ENCODE measurements around the gene KRR1. TPM values are rescaled to one million over a fixed set of nuclear protein-coding genes. Genes with fewer than 3 reads are reported as not detected.
A peak's percentile ranks its signal among the peaks of the same experiment; 100 is the strongest.

Gene KRR1
- polyA plus RNA-seq, 1 of the 3 experiments (the other 2 are of a cell fraction): 13.8 TPM

GRCh38 chr12:75507086-75507485 is 4.3 kb downstream of the KRR1 start (continued):
- TF ChIP-seq CTCF (IDR thresholded peaks at IDR 0.05) (no peak), CHD2 (IDR thresholded peaks at IDR 0.05; ENCODE audit: low read length, partially characterized antibody) (no peak), TEAD4 (IDR thresholded peaks at IDR 0.05; ENCODE audit: borderline replicate concordance, insufficient read depth) (no peak), RCOR1 (IDR thresholded peaks at IDR 0.05; ENCODE audit: low read length) (no peak), RAD21 (IDR thresholded peaks at IDR 0.05; ENCODE audit: low read length) (no peak), RFX5 (IDR thresholded peaks at IDR 0.05; ENCODE audit: low read length) (no peak)

GRCh38 chr12:75505706-75506312 is 5.6 kb downstream of the KRR1 start:
- H3K79me2 ChIP-seq (ENCODE audit: insufficient read depth): peaks cover 83% of the 10 kb centered on the region
- H3K9me2 ChIP-seq: no peaks in the 10 kb centered on the region
- H3K27me3 ChIP-seq (ENCODE audit: insufficient read depth): no peaks in the 10 kb centered on the region
- POLR2A ChIA-PET: no interaction called here
- WGBS (ENCODE audit: low lambda C conversion rate): 87% methylated on average over 2 of the region's 2 CpGs
- no peaks in the 10 kb centered on the region for H3K9me3 ChIP-seq
- peak overlapping the region in 1 of 2 experiments; percentile 32; a peak in 1 of 4 replicates for H3K27ac ChIP-seq (ENCODE audit: low read depth in 2 of 2, low read length in 1 of 2)
- H3K9ac ChIP-seq: no peak overlapping the region; the same call in 1 of the 2 replicates
- H2AFZ ChIP-seq (ENCODE audit: low read depth): no peak overlapping the region
- peaks cover 73 to 76% of the 10 kb centered on the region in 2 experiments for H3K36me3 ChIP-seq (replicated peaks in 1 of 2; ENCODE audit: control insufficient read depth in 1 of 2, insufficient read depth in 2 of 2, low read length in 1 of 2)
- H3K4me2 ChIP-seq: no peak overlapping the region
- DNase-seq: no peak
- peaks cover 67% of the 10 kb centered on the region for H3F3A ChIP-seq (replicated peaks; ENCODE audit: insufficient read depth)
- TF ChIP-seq PBX3 (IDR thresholded peaks at IDR 0.05) (no peak), USF1 (IDR thresholded peaks at IDR 0.05; ENCODE audit: borderline replicate concordance, low read depth) (no peak), SMC3 (IDR thresholded peaks at IDR 0.05; ENCODE audit: low read depth, low read length) (peak; percentile 41), JUND (IDR thresholded peaks at IDR 0.05) (no peak), ELF1 (IDR thresholded peaks at IDR 0.05) (no peak), NFIC (IDR thresholded peaks at IDR 0.05; ENCODE audit: borderline replicate concordance) (no peak), USF2 (IDR thresholded peaks at IDR 0.05; ENCODE audit: borderline replicate concordance, low read depth, low read length) (no peak), MEF2A (IDR thresholded peaks at IDR 0.05; ENCODE audit: borderline replicate concordance, low read depth) (no peak), CTCF (IDR thresholded peaks at IDR 0.05) (peak; percentile 89), TCF12 (IDR thresholded peaks at IDR 0.05) (no peak), GATA2 (CRISPR knock-in tag; IDR thresholded peaks at IDR 0.05) (no peak), MAX (IDR thresholded peaks at IDR 0.05; ENCODE audit: low read depth) (no peak), POLR2AphosphoS5 (IDR thresholded peaks at IDR 0.05; ENCODE audit: low read depth, low read length) (peak; percentile 46), FOXM1 (IDR thresholded peaks at IDR 0.05; ENCODE audit: low read depth) (no peak), MXI1 (IDR thresholded peaks at IDR 0.05; ENCODE audit: low read depth, low read length) (no peak), RCOR1 (IDR thresholded peaks at IDR 0.05; ENCODE audit: low read length) (no peak), NRF1 (IDR thresholded peaks at IDR 0.05; ENCODE audit: low read depth, low read length) (no peak), RFX5 (IDR thresholded peaks at IDR 0.05; ENCODE audit: low read length) (no peak), RAD21 (IDR thresholded peaks at IDR 0.05; ENCODE audit: low read length) (peak; percentile 62)
- H3K4me1 ChIP-seq (ENCODE audit: control insufficient read depth in 1 of 2, insufficient read depth in 2 of 2, low read depth in 1 of 2, low read length in 1 of 2): peaks cover 3 to 11% of the 10 kb centered on the region in 2 experiments; a peak in 2 of 4 replicates
- H4K20me1 ChIP-seq (ENCODE audit: insufficient read depth): no peaks in the 10 kb centered on the region
- CTCF ChIA-PET: interaction anchor here (1.1 to 1.5 kb wide), 3 partner anchors 19 to 171 kb away, joined by 3 to 5 read pairs (median 3); partner anchors contain the start of gene GLIPR1L1
- H3K4me3 ChIP-seq (ENCODE audit: low read depth in 2 of 2, low read length in 1 of 2): no peak overlapping the region; a peak in 1 of 4 replicates

Data from SK-N-SH (cell line).